Lung (tissue), 12 donors: ENCODE data around the gene PGD. TPM values are rescaled to one million over a fixed set of nuclear protein-coding genes. Genes with fewer than 3 reads are reported as not detected.

Experiments
- ATAC-seq: fragments of 200-7000 bp; cut with Tn5 transposase; one replicate; pipeline ENCODE4 v1.9.1; 2020; ENCODE audit warnings: moderate number of reproducible peaks; ENCODE audit not compliant: insufficient read depth, low FRiP score
- DNase-seq, 3 donors: peaks; one replicate each; pipeline ENCODE4 v3.0.0-alpha.2; 2013 to 2017
- H3K27ac ChIP-seq, 2 donors: one replicate each; pipeline ENCODE4 v1.5.1; 2013; ENCODE audit warnings: mild to moderate bottlenecking in 2 of 2, moderate library complexity in 2 of 2, control low read depth in 1 of 2, inconsistent platforms in 1 of 2, low read depth in 1 of 2, low read length in 1 of 2
- H3K27me3 ChIP-seq, 3 donors: one replicate each; pipeline ENCODE4 v1.5.1; 2013; ENCODE audit warnings: low read length in 2 of 3; ENCODE audit not compliant: control insufficient read depth in 3 of 3, insufficient read depth in 3 of 3
- H3K36me3 ChIP-seq, 4 donors: one replicate each; pipeline ENCODE4 v1.5.1; 2013; ENCODE audit warnings: low read length in 4 of 4, mild to moderate bottlenecking in 1 of 4, moderate library complexity in 1 of 4; ENCODE audit not compliant: control insufficient read depth in 4 of 4, insufficient read depth in 4 of 4
- H3K4me1 ChIP-seq, 5 donors: one replicate each; pipeline ENCODE4 v1.5.1; 2013; ENCODE audit warnings: low read length in 5 of 5, mild to moderate bottlenecking in 2 of 5, moderate library complexity in 1 of 5; ENCODE audit not compliant: control insufficient read depth in 5 of 5, insufficient read depth in 5 of 5
- H3K4me3 ChIP-seq: one replicate; pipeline ENCODE4 v1.5.1; 2013; ENCODE audit warnings: mild to moderate bottlenecking, control low read depth, moderate library complexity
- H3K9ac ChIP-seq, 2 donors: one replicate each; pipeline ENCODE4 v1.5.1; 2013; ENCODE audit warnings: low read length in 2 of 2, control low read depth in 1 of 2; ENCODE audit not compliant: insufficient read depth in 1 of 2
- H3K9me3 ChIP-seq, 4 donors: one replicate each; pipeline ENCODE4 v1.5.1; 2013; ENCODE audit warnings: low read length in 3 of 4, mild to moderate bottlenecking in 1 of 4, moderate library complexity in 1 of 4; ENCODE audit not compliant: control insufficient read depth in 4 of 4, insufficient read depth in 3 of 4
- WGBS, 2 donors: extraction: QIAGEN DNeasy Blood & Tissue Kit; methylation state at CpG; one replicate each; pipeline ENCODE4 v1.1.7; 2013; 5-methylcytosine and 5-hydroxymethylcytosine counted together
- polyA plus RNA-seq, 2 donors: library from polyadenylated mRNA; stranded (reverse); fragments of 200-250 nt; gene quantifications; one replicate each; pipeline ENCODE4 v1.2.1, GENCODE V29; 2013
- total RNA-seq, 2 donors: library from RNA; depleted of rRNA in 1 of 2; stranded (reverse); fragments of >200 nt in 1 of 2; gene quantifications; one replicate each; pipeline ENCODE4 v1.2.1, GENCODE V29; 2014 to 2021
- TF ChIP-seq, protein P1 (sequence below): IDR thresholded peaks from 2 replicates; pipeline ENCODE4 v1.5.1; 2012; ENCODE audit warnings: mild to moderate bottlenecking; ENCODE audit errors: control extremely low read depth, extremely low read depth
- donor health status: control.
- donor health status: control.
- donor health status: Bipolar disorder and iron deficiency.
- donor health status: healthy.
- donor health status: DM: yes; HTN: yes; CAD: no.

PGD gene
- total and polyA plus RNA-seq, 4 donors, result 47.8 to 421 (median 164) TPM

DNA sequence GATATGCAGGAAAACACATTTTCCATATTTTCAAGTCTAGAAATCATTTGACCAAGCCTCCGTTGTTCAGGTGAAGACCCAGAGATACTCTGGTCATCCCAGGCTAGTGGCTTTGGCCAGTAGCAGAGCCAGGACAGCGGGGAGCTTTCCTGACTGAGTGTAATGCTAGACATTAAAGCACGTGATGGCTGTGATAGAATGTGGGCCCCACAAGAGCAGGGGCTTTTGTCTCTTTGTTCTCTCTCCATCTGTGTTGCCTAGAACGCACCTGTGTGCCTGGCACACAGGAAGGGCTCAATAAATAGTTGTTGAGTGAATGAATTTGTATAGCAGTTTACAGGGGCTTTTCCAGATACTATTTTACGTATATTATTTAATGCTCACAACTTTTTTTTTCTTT is 41.9 kb downstream of the PGD start:
- Histone ChIP-seq H3K9ac (no peak overlapping the region), H3K36me3 (no peaks in the 10 kb centered on the region), H3K27me3 (no peaks in the 10 kb centered on the region), H3K4me3 (no peak overlapping the region), H3K9me3 (no peaks in the 10 kb centered on the region), H3K27ac (no peak overlapping the region), H3K4me1 (peaks cover 0 to 5% (median 0%) of the 10 kb centered on the region in 5 donors)
- ATAC-seq (no peak), DNase-seq (no peak)
- TF ChIP-seq, protein P1, sequence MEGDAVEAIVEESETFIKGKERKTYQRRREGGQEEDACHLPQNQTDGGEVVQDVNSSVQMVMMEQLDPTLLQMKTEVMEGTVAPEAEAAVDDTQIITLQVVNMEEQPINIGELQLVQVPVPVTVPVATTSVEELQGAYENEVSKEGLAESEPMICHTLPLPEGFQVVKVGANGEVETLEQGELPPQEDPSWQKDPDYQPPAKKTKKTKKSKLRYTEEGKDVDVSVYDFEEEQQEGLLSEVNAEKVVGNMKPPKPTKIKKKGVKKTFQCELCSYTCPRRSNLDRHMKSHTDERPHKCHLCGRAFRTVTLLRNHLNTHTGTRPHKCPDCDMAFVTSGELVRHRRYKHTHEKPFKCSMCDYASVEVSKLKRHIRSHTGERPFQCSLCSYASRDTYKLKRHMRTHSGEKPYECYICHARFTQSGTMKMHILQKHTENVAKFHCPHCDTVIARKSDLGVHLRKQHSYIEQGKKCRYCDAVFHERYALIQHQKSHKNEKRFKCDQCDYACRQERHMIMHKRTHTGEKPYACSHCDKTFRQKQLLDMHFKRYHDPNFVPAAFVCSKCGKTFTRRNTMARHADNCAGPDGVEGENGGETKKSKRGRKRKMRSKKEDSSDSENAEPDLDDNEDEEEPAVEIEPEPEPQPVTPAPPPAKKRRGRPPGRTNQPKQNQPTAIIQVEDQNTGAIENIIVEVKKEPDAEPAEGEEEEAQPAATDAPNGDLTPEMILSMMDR, result no peak
- 96 to 98% methylated on average over 5 of the region's 5 CpGs for WGBS, 2 donors

DNA sequence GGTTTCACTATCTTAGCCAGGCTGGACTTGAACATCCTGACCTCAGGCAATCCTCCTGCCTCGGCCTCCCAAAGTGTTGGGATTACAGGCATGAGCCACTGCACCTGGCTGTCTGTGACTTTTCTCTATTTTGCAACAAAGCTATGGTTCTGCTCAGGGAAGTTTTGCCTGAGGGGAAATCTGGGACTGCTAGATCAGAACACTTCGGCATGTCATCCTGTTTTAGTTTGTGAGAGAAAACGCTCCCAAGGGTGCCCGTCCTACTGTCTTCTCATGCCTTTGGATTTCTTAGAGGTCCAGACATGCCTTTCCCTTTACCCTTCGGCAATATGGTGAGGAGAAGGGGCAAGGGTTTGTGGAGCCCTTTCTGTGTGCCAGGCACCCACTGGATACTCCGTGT is 45.4 kb downstream of the PGD start:
- TF ChIP-seq, protein P1, result no peak
- no peak for DNase-seq
- H3K36me3 ChIP-seq, result no peaks in the 10 kb centered on the region

DNA sequence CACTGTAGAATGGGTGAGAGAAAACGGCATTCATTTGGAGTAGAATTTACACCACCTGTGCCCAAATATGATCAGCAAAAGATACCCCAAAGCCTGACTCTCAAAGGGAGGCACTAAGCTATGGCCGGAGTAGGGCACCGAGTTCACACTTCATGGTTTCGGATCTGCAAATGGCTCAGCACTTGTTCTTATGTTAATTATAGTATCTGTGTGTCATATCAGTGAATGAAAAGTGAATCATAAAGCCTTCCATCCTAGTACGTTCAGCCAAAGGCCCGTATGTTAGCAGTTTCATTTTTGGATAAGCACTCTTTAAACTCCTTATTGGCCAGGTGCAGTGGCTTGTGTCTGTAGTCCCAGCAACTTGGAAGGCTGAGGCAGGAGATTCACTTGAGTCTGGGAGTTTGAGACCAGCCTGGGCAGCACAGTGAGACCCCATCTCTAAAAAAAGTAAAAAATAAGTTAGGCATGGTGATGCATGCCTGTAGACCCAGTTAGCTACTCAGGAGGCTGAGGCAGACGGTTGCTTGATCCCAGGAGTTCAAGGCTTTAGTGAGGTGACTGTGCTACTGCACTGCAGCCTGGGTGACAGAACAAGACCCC is 46.0 kb downstream of the PGD start:
- H3K9me3 ChIP-seq, result no peaks in the 10 kb centered on the region
- no peaks in the 10 kb centered on the region for H3K36me3 ChIP-seq
- no peak overlapping the region for H3K27ac ChIP-seq
- ATAC-seq, result no peak
- WGBS, 2 donors, result 94 to 97% methylated on average over 7 of the region's 7 CpGs
- no peak for DNase-seq
- H3K4me3 ChIP-seq, result no peak overlapping the region
- H3K4me1 ChIP-seq, result no peaks in the 10 kb centered on the region
- H3K9ac ChIP-seq, result no peak overlapping the region
- no peaks in the 10 kb centered on the region for H3K27me3 ChIP-seq
- TF ChIP-seq, protein P1, result no peak

More for the DNA sequence above, 45.4 kb downstream of the PGD start:
- H3K9ac ChIP-seq, result no peak overlapping the region
- H3K27ac ChIP-seq, result no peak overlapping the region
- no peaks in the 10 kb centered on the region for H3K27me3 ChIP-seq
- WGBS, 2 donors, result 96 to 97% methylated on average over 6 of the region's 6 CpGs
- H3K4me3 ChIP-seq, result no peak overlapping the region
- ATAC-seq, result no peak
- H3K4me1 ChIP-seq, result no peaks in the 10 kb centered on the region
- H3K9me3 ChIP-seq, result no peaks in the 10 kb centered on the region
